Measurements from ENCODE around the gene CFAP161.

GRCh38 chr15:81093961-81094360 is 40.1 kb upstream of the CFAP161 start:
- TF ChIP-seq CTCF (conservative IDR thresholded peaks at IDR 0.05; ENCODE audit: low read length) (no peak), EZH2phosphoT487 (IDR thresholded peaks at IDR 0.05; ENCODE audit: borderline replicate concordance) (no peak)

All from Loucy (cell line).